Fibroblast of gingiva (primary cell): Measurements from ENCODE around the gene OLIG3.

Source experiments
- DNase-seq: peaks from one replicate; pipeline ENCODE4 v3.0.0-alpha.2; 2011; ENCODE audit warnings: low read depth

The OLIG3 gene

DNA sequence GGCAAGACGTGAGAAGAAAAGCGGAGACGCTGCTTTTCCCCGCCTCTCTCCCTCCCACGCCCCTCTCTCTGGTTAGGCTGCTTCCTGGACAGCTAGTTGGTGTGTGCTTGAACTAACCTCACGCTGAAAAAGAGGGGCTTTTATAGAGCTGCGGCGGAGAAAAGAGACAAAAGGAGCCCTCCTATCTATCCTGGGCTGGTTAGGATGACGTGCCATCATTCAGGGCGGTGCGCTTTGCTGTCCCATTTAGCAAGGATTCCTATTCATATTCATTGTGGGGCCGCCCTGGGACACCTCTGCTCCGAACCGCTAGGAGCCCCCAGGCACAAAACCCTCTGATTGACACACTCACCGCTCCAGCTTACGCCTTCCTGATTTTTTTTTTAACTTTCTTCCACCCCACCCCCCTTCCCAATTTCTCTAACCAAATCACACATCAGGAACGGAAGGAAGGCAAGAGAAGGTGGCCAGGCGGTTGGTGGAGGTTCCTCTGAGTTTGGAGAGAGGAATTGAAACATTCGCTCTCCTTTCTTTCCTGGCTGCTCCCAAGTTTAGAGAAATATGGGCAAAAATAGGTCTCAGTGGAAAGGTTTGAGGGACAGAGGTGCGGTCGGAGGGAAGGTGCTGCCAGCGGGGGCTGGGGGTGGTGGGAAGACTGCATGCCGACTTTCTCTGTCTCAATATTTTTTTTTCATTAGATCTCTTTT is at the start of gene OLIG3:
Gene OLIG3, minus strand, starts transcription at position 114 of the 707 bp plus-strand sequence. CDS start 224 bp downstream, outside the sequence.
- no peak for DNase-seq

GRCh38 chr6:137543114-137543513 is 48.9 kb upstream of the OLIG3 start:
- no peak for DNase-seq

DNA sequence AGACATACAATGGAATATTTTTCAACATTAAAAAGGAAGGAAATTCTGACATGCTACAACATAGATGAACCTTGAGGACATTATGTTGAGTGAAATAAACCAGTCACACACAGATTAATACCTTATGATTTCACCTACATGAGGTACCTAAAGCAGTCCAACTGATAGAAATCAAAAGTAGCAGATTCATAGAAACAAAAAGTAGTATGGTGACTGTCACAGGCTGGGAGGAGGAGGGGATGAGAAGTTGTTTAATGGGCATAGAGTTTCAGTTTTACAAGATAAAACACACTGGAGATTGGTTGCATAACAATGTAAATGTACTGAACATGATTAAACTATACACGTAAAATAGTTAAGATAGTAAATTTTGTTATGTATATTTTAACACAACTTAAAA is 48.5 kb upstream of the OLIG3 start:
- DNase-seq: no peak

GRCh38 chr6:137541534-137542063 is 47.4 kb upstream of the OLIG3 start:
- DNase-seq: no peak

DNA sequence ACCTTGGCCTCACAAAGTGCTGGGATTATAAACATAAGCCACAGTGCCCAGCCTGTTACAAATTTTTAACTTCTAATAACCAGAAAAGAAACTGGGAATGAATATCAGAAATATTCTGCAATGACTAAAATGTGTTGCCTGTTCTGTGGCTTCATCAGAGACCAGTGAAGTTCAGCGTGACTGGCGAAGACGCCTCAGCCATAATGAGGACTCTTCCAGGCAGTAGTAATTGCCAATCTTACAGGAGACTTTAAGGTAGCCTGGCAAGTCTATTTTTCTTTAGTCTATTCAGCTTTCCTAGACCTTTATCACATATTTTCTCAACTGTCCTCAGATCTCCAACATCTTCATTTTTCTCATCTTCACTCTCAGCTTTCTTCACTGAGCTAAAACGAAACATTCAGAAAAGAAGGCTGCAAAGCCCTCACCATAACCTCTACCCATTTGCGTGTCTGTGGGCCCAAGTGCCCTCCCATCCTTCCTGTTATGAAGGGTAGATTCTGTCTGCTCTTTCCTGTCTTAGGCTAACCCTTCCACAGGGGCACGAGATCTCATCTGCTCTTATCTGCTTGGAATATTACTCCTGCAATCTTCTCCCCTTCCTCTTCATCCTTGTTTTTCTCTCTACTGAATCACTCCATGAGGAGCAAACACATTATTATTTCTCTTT is 42.0 kb upstream of the OLIG3 start:
- DNase-seq: no peak

GRCh38 chr6:137531376-137532092 is 37.3 kb upstream of the OLIG3 start:
- DNase-seq: no peak

DNA sequence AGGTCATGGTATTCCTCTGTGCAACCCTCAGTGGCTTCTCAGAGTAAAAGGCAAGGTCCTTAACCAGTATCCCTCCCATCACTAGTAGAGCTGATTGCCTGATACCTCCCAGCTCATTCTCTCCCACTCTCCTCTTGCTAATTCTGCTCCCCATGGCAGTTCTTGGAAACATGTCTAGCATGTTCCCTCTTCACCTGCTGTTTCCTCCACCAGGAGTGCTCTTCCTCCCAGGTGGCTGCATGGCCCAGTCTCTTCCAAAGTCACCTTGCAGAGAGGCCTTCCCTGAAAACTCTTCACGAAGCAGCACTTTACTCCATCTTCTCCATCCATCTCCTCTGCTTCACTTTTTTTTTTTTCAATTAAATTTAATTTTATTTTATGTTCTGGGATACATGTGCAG is 36.2 kb upstream of the OLIG3 start:
- DNase-seq: no peak

- DNase-seq: no peak
Observed at GRCh38 chr6:137522831-137523230, 28.6 kb upstream of the OLIG3 start.

DNA sequence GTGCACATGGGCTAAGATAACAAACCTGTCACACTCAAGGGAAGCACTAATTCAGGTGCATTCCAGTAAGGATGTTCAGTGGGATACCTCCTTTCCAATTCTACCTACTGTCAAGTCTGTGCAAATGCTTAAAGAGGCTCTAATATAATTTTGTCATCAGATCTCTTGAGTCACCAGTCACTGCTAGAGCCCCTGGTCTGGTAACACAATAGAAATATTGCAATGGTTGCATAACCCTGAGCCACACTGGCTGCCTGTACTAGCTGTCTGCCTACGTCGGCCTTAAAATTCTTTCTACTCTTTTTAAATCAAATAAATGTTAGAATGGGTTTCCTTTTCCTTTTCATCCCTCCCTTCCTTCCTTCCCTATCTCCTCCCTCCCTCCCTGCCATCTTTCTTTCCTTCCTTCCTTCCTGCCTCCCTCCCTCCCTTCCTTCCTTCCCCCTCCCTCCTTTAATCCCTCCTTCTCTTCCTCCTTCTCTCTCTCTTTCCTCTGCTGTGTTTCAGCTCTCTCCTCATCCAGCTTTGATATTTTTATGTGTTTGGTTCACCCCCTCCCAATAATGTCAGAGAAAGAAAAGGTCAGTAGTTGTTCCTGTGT is 28.1 kb upstream of the OLIG3 start:
- DNase-seq: no peak

DNA sequence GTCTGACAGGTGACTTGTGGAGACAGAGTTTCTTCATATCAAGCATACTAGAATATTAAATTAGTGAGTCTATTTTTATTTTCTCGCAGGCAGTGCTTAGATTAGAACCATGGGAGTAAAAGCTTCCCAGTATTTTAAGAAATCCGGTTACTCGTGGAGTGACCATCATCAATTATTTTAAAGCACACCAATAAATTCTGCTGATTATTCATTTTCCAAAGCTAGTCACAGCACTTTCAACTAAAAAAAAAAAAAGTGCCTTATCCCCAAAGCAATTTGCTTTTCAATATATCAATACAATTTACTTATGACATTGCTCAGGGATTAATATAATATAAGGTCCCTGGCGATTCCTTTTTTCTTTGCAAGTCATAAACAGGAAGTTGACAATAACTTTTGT is 26.3 kb upstream of the OLIG3 start:
- no peak for DNase-seq

DNA sequence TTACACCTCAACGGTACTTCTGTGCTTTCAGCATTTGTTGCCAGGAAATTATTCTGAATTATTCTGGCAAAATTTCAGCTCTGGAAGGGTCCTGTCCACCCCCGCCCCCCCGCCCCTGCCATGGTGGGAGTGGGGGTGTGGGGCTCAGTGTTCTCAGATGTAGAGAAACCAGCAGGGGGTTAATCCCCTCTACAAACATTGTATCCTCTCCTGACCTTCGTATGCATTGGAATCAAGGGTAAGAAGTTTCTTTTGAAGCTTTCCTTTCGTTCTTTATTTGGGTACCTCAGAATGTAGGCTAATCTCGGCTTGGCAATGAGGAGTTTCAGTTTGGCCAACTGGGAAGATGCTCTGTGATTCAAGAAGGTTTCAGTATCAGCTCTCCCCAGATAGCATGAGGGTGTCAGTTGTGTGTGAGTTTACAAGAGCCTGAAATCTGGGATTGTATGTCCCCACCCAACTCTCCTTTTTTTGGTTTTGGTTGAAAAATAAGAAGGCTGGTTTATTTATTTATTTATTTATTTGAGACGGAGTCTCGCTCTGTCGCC is 25.5 kb upstream of the OLIG3 start:
- no peak for DNase-seq

GRCh38 chr6:137518386-137518983 is 24.3 kb upstream of the OLIG3 start:
- DNase-seq: no peak

GRCh38 chr6:137514418-137514817 is 20.2 kb upstream of the OLIG3 start:
- no peak for DNase-seq

DNA sequence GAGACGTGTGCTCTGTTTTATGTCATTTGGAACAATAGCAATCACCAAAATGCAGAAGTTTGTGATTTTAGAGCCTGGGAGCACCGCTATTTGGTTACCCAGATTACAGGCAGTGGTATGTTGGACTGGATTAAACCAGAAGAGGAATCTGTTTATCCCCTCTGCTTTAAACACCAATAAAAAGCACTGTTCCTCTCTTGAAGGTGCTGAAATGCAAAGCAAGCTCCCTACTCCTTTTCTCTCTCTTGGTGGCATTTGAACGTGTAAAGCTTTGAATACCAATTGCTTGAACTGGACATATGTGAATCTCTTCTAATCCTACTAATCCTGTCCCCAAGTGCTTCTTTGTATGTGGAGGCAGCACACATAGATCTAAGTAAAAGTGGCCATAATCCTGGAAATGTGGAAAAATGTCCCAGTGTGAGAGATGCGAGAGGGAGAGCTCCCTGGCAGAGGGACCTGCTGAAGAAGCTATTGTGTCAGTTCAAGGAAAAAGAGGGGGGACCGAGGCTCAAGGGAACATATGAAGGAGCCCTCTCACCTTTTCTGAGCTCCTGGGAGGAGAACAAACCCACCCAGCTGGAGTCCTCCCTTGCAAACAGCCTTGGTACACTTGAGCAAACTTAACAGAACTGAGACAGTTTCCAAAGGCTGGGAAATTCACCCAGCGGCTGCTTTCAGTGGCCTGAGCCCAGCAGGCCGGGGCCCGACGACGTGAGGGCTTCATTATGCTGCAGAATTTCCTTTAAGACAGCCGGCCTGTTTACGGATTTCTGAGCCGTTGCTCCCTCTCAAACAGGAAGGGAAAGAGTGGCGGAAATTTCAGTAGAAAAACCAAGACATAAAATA is 18.8 kb upstream of the OLIG3 start:
- DNase-seq: no peak

DNA sequence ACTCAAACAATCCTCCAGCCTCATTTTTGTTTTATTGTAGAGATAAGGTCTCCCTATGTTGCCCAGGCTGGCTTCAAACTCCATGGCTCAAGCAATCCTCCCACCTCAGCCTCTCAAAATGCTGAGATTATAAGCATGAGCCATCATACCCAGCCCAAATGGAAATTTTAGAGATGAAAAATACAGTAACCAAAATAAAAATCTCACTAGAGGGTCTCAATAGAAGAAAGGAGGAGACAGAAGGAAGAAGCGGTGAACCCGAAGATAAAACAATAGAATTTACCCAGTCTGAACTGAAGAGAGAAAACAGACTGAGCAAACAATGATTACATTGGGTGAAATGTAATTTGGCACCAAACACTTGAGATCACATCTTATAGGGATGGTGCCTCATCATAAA is 16.7 kb upstream of the OLIG3 start:
- DNase-seq: no peak

GRCh38 chr6:137498481-137499190 is 4.4 kb upstream of the OLIG3 start:
- DNase-seq: no peak

GRCh38 chr6:137497721-137498463 is 3.7 kb upstream of the OLIG3 start:
- DNase-seq: no peak

DNA sequence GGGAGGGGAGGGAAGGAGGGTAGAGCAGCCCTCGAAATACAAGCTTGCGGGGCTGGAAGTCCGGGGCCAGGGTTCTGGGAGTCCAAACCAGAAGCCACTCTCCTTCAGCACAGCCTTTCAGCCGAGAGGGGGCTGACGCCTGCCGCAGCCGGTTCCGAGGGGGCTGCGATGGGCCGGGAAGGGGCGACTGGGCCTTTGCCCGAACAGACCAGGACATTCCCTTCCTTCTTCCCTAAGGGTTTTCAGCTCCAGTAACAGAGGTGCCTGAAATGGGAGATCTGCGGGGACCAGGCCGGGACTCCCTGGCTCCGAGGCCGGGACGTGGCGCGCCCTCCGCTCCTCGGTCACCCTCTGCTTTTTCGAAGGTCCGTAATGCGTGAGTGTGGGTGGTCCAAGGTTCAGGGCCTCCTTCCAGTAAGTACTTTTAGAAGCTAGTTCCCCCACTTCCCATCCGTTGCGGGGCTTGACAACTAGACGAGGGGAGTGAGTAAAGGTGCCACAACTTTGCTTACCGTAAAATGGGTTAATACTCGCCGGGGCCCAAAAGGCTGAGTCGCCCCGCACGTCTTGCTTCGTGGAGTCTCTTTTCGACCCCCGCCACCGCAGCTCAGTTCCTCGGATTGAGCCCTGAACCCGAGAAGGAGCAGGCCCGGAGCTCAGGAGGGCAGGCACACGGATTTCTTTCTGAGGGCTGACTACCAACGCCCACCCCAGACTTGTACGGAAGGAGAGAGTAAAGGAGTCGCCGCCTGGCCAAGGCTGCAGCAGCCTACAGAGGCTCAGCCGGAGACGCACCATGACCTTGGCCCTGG is 2.9 kb upstream of the OLIG3 start:
- no peak for DNase-seq

GRCh38 chr6:137496368-137496767 is 2.2 kb upstream of the OLIG3 start:
- no peak for DNase-seq
